ENCODE measurements around the gene EMP1. TPM values are rescaled to one million over a fixed set of nuclear protein-coding genes. Genes with fewer than 3 reads are reported as not detected.

The EMP1 gene
- total and polyA plus RNA-seq, 2 donors (not counting 3 experiments of a cell fraction or from before 2014, with no cell fraction given): 265 to 528 TPM

- BruUV-seq (replicated peaks): no TSS peak
- Histone ChIP-seq H3K4me1 (ENCODE audit: control insufficient read depth, extremely low read depth, insufficient read depth, low read length) (peaks cover 12% of the 10 kb centered on the region), H3K36me3 (ENCODE audit: control insufficient read depth in 2 of 2, extremely low read depth in 1 of 2, insufficient read depth in 2 of 2, low read length in 2 of 2) (no peaks in the 10 kb centered on the region), H3K9me3 (replicated peaks; ENCODE audit: control insufficient read depth, insufficient read depth, low read length) (no peaks in the 10 kb centered on the region), H2AFZ (ENCODE audit: low read depth, low read length) (no peak overlapping the region), H3K79me2 (ENCODE audit: control insufficient read depth, insufficient read depth, low read length) (no peaks in the 10 kb centered on the region), H4K20me1 (replicated peaks; ENCODE audit: control insufficient read depth, extremely low read depth, insufficient read depth, low read length) (no peaks in the 10 kb centered on the region), H3K9ac (replicated peaks; ENCODE audit: extremely low read depth, insufficient read depth, low read length) (no peak overlapping the region), H3K27me3 (ENCODE audit: control insufficient read depth in 2 of 2, insufficient read depth in 2 of 2, low read length in 2 of 2) (no peaks in the 10 kb centered on the region), H3K4me3 (replicated peaks in 1 of 3; ENCODE audit: insufficient read depth in 1 of 3, low read depth in 1 of 3, low read length in 3 of 3) (no peak overlapping the region), H3K4me2 (ENCODE audit: insufficient read depth, low read length) (no peak overlapping the region), H3K9me1 (replicated peaks; ENCODE audit: control insufficient read depth, extremely low read depth, insufficient read depth, low read length) (no peaks in the 10 kb centered on the region), H3K27ac (ENCODE audit: insufficient read depth, low read depth, low read length) (no peak overlapping the region)
- dilution Hi-C loops (cut with MboI; ENCODE audit: extremely low pct_ligation_motif_present, low sequenced_read_pairs) (no loop called here), intact Hi-C loops (cut with micrococcal nuclease) (no loop called here)
- ChIA-PET POLR2A (no interaction called here), CTCF (interaction anchor here (0.9 to 1.5 kb wide), 3 partner anchors 10 to 37 kb away, joined by 3 read pairs; no protein-coding TSS in a partner anchor)
- DNase-seq (ENCODE audit: low read depth, low spot score) (no peak), FAIRE-seq (no peak)
- TF ChIP-seq CTCF (IDR thresholded peaks at IDR 0.05; ENCODE audit: extremely low read depth in 1 of 2, insufficient read depth in 1 of 2, low read depth in 1 of 2, low read length in 2 of 2) (no peak), POLR2AphosphoS5 (IDR thresholded peaks at IDR 0.05; ENCODE audit: insufficient read depth, low read depth, low read length) (no peak), EZH2 (IDR thresholded peaks at IDR 0.05; ENCODE audit: borderline replicate concordance, low read depth, low read length, severe bottlenecking) (no peak), MYC (IDR thresholded peaks at IDR 0.05; ENCODE audit: low read depth, low read length) (no peak), JUN (IDR thresholded peaks at IDR 0.05; ENCODE audit: borderline replicate concordance, insufficient read depth, insufficient read length, low read depth) (no peak), POLR2A (IDR thresholded peaks at IDR 0.05; ENCODE audit: low read depth, low read length) (no peak), MAX (IDR thresholded peaks at IDR 0.05; ENCODE audit: insufficient read depth, insufficient read length) (no peak)
These were observed 21.0 kb upstream of the EMP1 start for GRCh38 chr12:13175499-13175898.

Data from endothelial cell of umbilical vein (primary cell).